GM19467 (cell line): Measurements from ENCODE around the gene UTP4.
"Not testable (repeated sequence)": the region's sequence is repeated elsewhere in the genome, so short reads cannot be mapped to it uniquely, and the experiment has no call there.

ENCODE experiments used
- ATAC-seq: cut with Tn5 transposase; IDR thresholded peaks from one replicate; pipeline ENCODE4 v1.9.1; 2021; ENCODE audit warnings: mild to moderate bottlenecking, moderate library complexity; ENCODE audit not compliant: unreplicated experiment

Gene UTP4

DNA sequence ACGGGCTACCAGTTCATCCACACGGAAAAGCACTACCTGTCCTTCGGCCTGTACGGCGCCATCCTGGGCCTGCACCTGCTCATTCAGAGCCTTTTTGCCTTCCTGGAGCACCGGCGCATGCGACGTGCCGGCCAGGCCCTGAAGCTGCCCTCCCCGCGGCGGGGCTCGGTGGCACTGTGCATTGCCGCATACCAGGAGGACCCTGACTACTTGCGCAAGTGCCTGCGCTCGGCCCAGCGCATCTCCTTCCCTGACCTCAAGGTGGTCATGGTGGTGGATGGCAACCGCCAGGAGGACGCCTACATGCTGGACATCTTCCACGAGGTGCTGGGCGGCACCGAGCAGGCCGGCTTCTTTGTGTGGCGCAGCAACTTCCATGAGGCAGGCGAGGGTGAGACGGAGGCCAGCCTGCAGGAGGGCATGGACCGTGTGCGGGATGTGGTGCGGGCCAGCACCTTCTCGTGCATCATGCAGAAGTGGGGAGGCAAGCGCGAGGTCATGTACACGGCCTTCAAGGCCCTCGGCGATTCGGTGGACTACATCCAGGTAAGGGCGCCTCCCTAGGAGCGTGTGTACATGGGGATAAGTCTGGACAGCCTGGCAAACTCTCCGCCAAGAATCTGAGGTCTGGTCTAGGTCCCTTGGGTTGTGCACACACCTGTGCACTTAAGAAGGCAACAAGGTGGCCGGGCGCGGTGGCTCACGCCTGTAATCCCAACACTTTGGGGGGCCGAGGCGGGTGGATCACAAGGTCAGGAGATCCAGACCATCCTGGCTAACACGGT, 22.8 kb upstream of the UTP4 start:
- ATAC-seq = no peak

DNA sequence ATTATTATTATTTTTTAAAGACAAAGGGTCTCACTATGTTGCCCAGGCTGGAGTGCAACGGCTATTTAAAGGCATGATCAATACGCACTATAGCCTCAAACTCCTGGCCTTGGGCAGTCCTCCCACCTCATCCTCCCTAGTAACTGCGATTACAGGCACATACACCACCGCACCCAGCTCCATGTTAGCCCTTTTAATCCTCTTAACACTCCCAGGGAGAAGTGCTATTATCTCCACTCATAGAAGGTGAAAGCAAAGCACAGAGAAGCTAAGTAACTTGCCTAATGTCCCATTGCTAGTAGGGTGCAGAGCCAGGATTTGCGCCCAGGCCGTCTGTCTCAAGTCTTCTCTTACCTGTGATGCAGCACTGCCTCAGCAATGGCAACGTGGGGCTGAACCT, 22.0 kb upstream of the UTP4 start:
- no peak for ATAC-seq

DNA sequence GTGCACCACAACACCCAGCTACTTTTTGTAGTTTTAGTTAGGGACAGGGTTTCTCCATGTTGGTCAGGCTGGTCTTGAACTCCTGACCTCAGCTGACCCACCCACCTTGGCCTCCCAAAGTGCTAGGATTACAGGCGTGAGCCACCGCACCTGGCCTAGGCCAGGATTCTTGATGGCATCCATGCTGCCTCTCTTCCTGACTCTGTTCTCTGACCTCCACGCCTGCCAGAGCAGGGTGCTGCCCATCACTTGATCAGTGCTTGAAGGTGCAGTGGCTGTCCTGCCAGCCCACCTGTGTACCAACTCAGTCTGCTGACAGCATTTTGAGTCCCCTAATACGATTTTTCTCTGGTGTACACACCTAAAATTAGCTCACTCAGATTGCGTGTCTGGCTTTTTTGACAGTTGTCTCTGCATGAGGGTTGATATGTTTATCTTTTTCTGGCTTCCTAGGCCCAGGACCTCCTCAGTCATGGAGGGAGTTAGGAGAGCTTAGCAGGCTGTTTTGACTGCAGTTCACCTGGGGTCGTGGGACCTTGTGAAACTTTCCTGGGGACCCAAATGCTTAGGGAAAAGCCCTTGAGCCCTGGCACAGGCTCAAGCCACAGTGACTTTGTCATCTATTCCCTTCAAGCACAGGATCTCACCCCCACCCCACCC, 21.1 kb upstream of the UTP4 start:
- ATAC-seq = no peak

DNA sequence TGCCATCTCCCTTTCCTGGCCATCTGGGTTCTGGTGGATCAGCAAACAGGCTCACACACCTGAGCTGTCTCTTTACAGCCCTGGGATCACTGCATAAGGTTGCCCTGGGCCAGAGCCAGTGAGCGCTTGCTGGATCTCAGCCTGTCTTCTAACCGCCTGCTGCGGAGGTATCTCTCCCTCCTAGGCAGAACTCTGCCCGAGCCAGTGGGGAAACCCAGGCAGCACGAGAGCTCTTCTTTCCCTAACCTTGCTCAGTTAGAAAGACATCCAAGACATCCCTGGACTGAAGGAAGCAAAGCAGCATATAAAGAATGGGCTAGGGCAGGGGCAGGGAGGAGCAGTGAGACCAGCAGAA, 20.6 kb upstream of the UTP4 start:
- ATAC-seq = no peak

DNA sequence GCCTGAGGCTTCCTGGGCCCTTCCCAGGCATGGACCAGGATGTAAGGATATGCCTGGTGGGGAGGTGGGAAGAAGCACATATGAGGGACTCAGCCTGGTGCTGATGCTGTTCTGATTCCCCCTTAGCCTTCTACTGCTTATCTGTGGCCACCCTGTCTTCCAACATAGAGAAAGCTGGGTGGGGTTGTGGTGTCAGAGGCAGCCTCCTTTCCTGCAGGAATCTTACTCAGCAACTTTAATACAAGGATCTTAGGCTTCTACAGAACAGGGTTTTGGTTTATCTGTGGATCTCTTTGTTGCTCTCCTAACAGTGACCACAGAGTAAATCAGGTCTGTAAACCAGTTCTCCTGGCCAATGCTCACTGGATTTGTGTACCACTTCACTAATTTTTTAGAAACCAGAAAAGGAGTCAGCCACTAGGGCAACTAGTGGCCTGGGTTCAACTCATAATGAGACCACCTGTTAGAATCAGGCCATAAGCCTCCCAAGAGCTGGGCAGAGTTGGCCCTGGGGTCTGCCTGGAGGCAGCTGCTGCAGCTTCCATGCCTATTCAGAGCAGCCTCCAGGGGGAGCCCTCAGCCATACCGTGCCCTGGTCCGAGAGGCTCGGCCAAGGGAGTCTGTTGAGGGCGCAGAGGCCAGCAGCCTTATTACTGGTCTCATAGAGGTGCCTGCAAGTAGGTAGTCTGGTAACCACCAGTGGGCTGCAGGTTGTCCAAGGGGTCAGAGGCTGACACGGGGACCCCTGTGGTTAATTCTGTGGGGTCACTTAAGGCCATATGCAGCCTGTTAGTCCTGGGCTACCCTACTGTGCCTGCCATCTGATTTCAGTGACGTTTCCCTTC, 19.9 kb upstream of the UTP4 start:
- ATAC-seq = no peak

DNA sequence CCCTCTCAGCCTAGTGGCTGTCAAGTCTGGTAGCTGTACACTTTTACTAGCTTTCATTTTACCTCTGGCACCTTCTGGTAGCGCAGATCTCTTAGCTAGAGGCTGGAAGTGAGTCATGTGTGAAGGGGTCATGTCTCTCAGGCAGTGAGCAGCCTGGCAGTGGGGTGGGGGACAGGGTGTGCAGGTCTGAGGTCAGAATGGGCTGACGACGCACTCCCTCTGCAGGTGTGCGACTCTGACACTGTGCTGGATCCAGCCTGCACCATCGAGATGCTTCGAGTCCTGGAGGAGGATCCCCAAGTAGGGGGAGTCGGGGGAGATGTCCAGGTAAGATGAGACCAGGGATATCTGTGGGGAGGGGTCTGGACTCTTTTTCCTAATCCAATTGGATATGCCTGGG, 19.2 kb upstream of the UTP4 start:
- no peak for ATAC-seq

DNA sequence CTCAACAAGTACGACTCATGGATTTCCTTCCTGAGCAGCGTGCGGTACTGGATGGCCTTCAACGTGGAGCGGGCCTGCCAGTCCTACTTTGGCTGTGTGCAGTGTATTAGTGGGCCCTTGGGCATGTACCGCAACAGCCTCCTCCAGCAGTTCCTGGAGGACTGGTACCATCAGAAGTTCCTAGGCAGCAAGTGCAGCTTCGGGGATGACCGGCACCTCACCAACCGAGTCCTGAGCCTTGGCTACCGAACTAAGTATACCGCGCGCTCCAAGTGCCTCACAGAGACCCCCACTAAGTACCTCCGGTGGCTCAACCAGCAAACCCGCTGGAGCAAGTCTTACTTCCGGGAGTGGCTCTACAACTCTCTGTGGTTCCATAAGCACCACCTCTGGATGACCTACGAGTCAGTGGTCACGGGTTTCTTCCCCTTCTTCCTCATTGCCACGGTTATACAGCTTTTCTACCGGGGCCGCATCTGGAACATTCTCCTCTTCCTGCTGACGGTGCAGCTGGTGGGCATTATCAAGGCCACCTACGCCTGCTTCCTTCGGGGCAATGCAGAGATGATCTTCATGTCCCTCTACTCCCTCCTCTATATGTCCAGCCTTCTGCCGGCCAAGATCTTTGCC, 18.0 kb upstream of the UTP4 start:
- ATAC-seq = no peak

DNA sequence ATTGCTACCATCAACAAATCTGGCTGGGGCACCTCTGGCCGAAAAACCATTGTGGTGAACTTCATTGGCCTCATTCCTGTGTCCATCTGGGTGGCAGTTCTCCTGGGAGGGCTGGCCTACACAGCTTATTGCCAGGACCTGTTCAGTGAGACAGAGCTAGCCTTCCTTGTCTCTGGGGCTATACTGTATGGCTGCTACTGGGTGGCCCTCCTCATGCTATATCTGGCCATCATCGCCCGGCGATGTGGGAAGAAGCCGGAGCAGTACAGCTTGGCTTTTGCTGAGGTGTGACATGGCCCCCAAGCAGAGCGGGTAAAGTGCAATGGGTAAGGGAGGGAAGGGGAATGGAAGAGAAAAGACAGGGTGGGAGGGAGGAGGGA, 17.5 kb upstream of the UTP4 start:
- ATAC-seq = no peak

DNA sequence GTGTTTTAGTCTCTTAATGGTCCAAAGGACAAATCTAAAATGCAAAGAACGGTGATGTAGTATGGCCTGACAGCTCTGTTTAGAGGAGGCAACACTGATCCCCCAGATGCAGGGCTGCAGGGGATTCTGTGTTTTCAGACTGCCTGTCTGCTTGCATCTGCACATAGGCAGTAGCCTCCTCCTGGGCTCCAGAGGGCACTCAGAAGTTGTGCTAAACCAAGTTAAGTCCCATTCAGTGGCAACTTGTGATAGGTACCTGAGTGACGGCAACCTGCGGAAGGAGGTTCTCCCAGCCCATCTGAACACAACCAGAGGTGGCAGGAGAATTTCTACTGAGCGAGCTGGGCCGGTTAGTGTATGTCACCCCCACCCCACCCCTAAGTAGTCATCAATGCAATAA, 17.1 kb upstream of the UTP4 start:
- no peak for ATAC-seq

DNA sequence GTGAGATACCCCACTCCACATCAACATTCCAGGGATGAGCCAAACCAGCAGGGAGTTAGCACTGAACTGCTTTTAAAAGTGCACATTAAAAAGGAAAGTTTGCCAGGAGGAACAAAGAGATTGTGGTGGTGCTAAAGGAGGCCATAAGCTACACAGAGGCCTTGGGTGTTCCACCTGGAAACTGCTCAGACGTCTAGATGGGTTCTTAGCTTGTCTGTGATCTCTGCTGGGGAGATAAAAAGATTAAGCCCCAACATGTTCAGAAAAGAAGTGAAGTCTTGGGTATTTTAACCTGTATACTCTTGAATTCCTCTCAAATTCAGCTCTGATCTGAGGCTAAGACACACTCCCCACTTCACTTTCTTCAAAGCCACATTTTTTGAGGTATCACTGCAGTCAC, 16.6 kb upstream of the UTP4 start:
- no peak for ATAC-seq

DNA sequence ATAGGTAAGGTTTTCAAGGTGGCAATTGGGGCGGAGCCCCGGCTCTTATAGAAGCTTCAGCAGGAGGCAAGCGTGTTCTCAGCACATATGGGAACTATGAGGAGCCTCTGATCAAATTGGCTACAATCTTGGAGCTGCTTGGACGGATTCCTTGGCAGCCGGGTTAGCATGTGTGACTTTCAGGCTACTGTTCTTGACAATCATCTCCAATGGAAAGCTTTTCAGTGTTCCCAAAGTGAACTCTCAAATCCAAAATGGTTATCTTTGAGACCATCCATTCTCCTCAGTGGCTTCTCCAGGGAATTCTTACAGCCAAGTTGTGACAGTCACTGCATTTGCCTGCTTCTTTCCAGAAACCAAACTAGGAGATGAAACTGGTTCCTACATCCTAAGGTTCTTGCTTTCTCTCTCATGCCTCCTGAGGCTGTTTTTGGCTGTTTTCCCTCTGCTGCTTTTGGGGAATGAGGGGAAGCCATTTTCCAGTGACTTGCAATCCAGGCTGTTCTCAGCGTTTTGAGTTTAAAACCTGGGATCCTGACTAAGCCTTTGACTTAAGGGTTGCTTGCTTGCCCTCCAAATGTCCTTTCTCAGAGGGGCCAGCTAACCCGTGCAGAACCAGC, 16.1 kb upstream of the UTP4 start:
- no peak for ATAC-seq

DNA sequence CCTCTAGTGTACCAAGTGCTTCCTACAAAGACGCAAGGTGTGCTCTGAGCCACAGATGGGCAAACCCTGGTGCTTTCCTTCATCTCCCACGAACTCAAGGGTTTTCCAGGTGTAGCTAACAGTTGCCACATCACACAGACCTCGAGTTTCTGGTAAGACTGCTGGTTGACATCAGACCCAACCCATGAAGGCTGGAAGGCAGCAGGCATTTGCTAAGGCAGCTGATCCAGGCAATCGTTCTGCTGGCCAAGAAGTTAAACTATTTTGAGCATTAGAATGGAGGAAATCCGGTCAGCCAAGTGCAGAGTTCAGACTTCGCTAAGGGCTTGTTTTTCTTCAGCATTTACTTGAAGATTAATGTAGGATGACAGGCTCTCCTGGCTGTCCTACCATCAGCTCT, 15.5 kb upstream of the UTP4 start:
- ATAC-seq = no peak

DNA sequence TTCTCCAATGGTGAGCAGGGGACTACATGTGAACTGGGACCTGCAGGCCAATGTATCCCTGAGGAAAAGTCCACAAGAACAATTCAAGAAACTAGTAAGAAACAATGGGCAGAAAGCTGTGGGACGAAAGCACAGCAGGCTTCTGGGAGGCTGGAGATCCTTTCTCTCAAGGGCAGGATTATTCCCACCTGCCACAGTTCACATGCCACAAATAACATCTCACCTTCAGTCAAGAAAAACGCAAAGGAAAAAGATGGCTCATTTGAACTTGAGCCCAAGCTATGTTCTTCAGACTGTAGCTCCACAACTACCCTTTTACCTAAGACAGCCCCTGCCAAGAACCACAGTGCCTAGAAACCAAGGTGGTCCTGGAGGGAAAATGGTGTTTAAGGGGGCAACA, 14.0 kb upstream of the UTP4 start:
- ATAC-seq = no peak

DNA sequence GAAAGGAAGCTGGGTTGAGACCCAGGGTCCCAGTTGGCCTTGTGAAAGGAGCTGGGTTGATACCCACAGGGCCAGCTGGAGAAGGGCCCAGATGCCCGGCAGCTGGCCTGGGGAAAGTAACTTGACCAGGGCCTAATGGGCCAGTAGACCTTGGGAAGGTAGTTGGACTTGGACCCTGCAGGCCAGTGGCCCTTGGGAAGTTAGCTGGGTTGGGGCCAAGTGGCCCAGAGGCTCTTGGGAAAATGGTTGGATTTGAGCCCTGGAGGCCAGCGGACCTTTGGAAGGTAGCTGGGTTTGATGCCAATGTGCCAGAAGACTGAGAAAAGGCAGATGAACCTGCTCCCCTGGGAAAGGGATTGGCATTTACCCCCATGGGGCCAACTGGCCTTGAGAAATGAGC, 13.5 kb upstream of the UTP4 start:
- no peak for ATAC-seq

DNA sequence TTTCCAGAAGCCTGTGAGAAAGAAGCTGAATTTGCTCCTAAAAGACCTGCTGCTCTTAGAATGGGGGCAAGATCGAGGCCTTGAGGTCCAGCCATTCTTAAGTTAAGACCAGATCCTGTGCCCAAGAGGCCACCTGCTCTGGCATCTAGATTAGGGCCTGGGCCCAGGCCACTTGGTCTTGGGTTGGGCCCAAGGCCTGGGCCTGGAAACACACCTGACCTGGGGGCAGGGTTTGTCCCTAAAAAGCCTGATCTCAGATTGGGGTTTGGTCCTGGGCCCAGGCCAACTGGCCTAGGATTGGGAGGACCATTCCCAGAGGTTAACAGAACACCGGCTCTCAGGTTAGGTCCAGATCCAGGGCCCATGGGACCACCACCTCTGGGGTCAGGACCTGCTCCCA, 12.9 kb upstream of the UTP4 start:
- no peak for ATAC-seq

DNA sequence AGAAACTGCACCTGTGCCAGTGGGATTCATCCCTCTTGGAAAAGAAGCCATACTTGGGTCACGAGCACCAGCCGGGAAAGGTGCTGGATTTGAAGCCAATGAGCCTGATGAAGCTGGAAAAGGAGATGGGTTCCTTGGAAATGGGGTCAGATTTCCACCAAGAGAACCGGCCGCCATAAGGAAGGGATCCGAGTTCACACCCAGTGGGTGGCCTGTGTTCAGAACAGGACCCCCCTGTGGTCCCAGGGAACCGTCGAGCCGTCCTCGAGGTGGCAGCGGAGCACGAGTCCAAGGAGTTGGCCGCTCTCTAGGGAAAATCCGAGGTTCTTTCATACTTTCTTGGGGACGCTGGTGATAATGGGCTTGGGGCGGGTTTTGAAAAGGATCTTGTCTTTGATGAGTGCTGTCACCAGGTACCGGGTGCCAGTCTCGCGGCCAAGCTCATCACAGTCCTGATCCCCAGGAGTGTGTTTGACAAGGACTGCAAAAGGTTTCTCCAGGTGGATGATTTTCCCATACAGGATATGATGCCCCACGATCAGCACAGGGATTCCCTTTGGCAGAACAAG, 12.3 kb upstream of the UTP4 start:
- ATAC-seq = no peak

DNA sequence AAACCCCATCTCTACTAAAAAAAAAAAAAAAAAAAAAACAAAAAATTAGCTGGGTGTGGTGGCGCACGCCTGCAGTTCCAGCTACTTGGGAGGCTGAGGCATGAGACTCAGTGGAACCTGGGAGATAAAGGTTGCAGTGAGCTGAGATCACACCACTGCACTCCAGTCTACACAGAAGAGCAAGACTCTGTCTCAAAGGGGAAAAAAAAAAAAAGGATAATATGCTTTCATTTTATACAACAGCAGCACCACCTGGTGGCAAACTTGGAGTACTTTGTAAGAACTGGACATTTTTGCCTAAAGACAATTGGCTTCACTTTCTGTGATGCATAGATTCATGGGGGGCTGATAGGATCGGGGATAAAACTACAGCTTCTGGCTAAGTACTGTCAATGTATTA, 8.5 kb upstream of the UTP4 start:
- ATAC-seq = no peak

DNA sequence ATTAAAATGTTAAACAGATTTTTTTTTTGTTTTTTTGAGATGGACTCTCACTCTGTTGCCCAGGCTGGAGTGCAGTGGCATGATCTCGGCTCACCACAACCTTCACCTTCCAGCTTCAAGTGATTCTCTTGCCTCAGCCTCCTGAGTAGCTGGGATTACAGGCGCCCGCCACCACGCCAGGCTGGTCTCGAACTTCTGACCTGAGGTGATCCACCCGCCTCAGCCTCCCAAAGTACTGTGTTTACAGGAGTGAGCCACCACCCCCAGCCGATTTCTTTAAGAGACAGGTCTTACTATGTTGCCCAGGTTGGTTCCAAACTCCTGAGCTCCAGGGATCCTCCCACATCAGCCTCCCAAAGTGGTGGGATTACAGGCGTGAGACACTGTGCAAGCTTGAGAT, 8.0 kb upstream of the UTP4 start:
- ATAC-seq = not testable (repeated sequence)

DNA sequence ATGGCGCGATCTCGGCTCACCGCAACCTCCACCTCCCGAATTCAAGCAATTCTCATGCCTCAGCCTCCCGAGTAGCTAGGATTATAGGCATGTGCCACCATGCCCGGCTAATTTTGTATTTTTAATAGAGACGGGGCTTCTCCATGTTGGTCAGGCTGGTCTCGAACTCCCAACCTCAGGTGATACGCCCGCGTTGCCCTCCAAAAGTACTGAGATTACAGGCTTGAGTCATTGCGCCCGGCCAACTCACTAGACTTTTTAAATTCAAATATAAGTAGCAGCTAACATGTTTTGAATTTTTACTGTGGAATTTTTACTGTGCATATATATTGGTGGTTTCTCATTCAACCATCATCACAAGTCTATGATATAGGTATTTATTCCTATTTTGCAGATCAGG, 7.5 kb upstream of the UTP4 start:
- ATAC-seq = not testable (repeated sequence)

DNA sequence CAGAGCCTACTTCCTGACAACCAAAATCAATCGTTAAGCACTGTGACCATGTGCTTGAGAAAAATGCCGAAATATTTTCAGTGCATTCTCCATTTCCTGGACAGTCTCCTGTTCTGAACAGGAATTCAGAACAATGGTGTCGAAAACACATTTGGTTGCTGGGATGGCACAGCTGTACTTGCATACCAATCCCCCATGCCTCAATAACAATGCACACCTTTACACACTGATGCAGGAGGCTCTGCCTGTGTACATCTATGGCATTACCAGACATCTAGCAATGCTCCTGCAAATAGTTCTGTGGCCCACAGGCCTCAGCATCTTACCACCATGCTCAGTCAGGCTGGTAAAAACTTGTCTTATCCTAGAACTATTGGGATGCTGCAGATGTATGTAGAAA, 6.2 kb upstream of the UTP4 start:
- ATAC-seq = no peak

DNA sequence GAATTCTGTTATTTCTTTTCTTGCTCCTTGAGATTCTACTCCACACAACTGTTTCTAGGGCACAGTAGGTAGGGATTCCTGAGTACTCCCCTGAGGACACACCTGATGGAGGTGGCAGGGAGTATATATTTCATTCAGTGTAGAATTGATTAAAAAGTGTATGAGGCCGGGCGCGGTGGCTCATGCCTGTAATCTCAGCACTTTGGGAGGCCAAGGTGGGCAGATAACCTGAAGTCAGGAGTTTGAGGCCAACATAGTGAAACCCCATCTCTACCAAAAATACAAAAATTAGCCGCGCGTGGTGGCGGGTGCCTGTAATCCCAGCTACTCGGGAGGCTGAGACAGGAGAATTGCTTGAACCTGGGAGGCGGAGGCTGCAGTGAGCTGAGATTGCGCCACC, 5.6 kb upstream of the UTP4 start:
- not testable (repeated sequence) for ATAC-seq
